Endothelial cell of umbilical vein (primary cell): ENCODE results near the gene SCNN1B.
"Not testable (repeated sequence)": the region's sequence is repeated elsewhere in the genome, so short reads cannot be mapped to it uniquely, and the experiment has no call there.

ENCODE experiments used
- EZH2 ChIP-seq: IDR thresholded peaks from 2 replicates; pipeline ENCODE4 v1.6.1; 2012; ENCODE audit warnings: borderline replicate concordance, low read depth, mild to moderate bottlenecking, moderate library complexity, low read length, inconsistent platforms; ENCODE audit not compliant: severe bottlenecking
- JUN ChIP-seq: IDR thresholded peaks from 2 replicates; pipeline ENCODE4 v1.6.1; 2011; ENCODE audit warnings: borderline replicate concordance, low read depth; ENCODE audit not compliant: insufficient read length, insufficient read depth
- TF ChIP-seq, protein P1 (sequence below), 2 donors: IDR thresholded peaks; 1 replicate in 1 of 2; 2 replicates in 1 of 2; pipeline ENCODE4 v1.5.1; 2011; ENCODE audit warnings: low read length in 2 of 2, mild to moderate bottlenecking in 2 of 2, moderate library complexity in 2 of 2, control low read depth in 1 of 2, inconsistent platforms in 1 of 2, low read depth in 1 of 2; ENCODE audit not compliant: insufficient read depth in 1 of 2; ENCODE audit errors: extremely low read depth in 1 of 2
- TF ChIP-seq, protein P2 (sequence below): IDR thresholded peaks from 2 replicates; pipeline ENCODE4 v1.6.1; 2011; ENCODE audit not compliant: insufficient read depth, insufficient read length

DNA sequence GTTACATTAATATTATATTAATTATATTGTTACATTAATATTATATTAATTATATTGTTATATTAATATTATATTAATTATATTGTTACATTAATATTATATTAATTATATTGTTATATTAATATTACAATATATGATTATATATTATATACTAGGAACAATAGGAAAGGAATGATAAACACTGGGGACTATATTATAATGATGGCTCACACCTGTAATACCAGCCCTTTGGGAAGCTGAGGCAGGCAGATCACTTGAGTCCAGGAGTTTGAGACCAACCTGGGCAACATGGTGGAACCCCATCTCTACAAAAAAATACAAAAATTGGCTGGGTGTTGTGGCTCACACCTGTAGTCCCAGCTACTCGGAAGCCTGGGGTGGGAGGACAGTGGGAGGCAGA lies 48.5 kb upstream of the SCNN1B start:
- TF ChIP-seq, protein P1, sequence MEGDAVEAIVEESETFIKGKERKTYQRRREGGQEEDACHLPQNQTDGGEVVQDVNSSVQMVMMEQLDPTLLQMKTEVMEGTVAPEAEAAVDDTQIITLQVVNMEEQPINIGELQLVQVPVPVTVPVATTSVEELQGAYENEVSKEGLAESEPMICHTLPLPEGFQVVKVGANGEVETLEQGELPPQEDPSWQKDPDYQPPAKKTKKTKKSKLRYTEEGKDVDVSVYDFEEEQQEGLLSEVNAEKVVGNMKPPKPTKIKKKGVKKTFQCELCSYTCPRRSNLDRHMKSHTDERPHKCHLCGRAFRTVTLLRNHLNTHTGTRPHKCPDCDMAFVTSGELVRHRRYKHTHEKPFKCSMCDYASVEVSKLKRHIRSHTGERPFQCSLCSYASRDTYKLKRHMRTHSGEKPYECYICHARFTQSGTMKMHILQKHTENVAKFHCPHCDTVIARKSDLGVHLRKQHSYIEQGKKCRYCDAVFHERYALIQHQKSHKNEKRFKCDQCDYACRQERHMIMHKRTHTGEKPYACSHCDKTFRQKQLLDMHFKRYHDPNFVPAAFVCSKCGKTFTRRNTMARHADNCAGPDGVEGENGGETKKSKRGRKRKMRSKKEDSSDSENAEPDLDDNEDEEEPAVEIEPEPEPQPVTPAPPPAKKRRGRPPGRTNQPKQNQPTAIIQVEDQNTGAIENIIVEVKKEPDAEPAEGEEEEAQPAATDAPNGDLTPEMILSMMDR (IDR thresholded peaks at IDR 0.05; ENCODE audit: extremely low read depth in 1 of 2, insufficient read depth in 1 of 2, low read depth in 1 of 2, low read length in 2 of 2): not testable (repeated sequence)
- TF ChIP-seq JUN, EZH2: not testable (repeated sequence)
- TF ChIP-seq, protein P2, sequence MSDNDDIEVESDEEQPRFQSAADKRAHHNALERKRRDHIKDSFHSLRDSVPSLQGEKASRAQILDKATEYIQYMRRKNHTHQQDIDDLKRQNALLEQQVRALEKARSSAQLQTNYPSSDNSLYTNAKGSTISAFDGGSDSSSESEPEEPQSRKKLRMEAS: not testable (repeated sequence)
